Hepatocyte (in vitro differentiated cells): Measurements from ENCODE around the gene HOTAIR. TPM values are rescaled to one million over a fixed set of nuclear protein-coding genes. Genes with fewer than 3 reads are reported as not detected.

Experiments
- DNase-seq: peaks from one replicate; pipeline ENCODE4 v3.0.0-alpha.2; 2016; ENCODE audit warnings: low spot score
- H2AFZ ChIP-seq: fragments of 200-600 bp; sonication (generic); 2 replicates; pipeline ENCODE4 v1.6.0; 2016; ENCODE audit warnings: antibody characterized with exemption, mild to moderate bottlenecking
- H3K27ac ChIP-seq: fragments of 200-600 bp; sonication (generic); 2 replicates; pipeline ENCODE4 v1.5.1; 2016; ENCODE audit warnings: mild to moderate bottlenecking
- H3K27me3 ChIP-seq: fragments of 200-600 bp; sonication (generic); 2 replicates; pipeline ENCODE4 v1.6.1; 2016
- H3K36me3 ChIP-seq: fragments of 200-600 bp; sonication (generic); replicated peaks from 2 replicates; pipeline ENCODE4 v1.5.1; 2016; ENCODE audit warnings: low read depth; ENCODE audit not compliant: insufficient read depth
- H3K4me1 ChIP-seq: fragments of 200-600 bp; sonication (generic); 2 replicates; pipeline ENCODE4 v1.5.1; 2016; ENCODE audit warnings: mild to moderate bottlenecking, moderate library complexity; ENCODE audit not compliant: insufficient read depth
- H3K4me2 ChIP-seq: fragments of 200-600 bp; sonication (generic); 2 replicates; pipeline ENCODE4 v1.6.0; 2016
- H3K4me3 ChIP-seq: fragments of 200-600 bp; sonication (generic); 2 replicates; pipeline ENCODE4 v1.5.1; 2016; ENCODE audit warnings: mild to moderate bottlenecking
- H3K79me2 ChIP-seq: fragments of 200-600 bp; sonication (generic); 2 replicates; pipeline ENCODE4 v1.6.0; 2017; ENCODE audit warnings: mild to moderate bottlenecking
- H3K9me2 ChIP-seq: fragments of 200-600 bp; sonication (generic); replicated peaks from 2 replicates; pipeline ENCODE4 v1.6.0; 2017; ENCODE audit warnings: mild to moderate bottlenecking; ENCODE audit not compliant: insufficient read depth
- H3K9me3 ChIP-seq: fragments of 200-600 bp; sonication (generic); 2 replicates; pipeline ENCODE4 v1.5.1; 2016; ENCODE audit warnings: low read depth, mild to moderate bottlenecking
- H4K20me1 ChIP-seq: fragments of 200-600 bp; sonication (generic); 2 replicates; pipeline ENCODE4 v1.6.0; 2016; ENCODE audit warnings: mild to moderate bottlenecking; ENCODE audit not compliant: insufficient read depth, poor library complexity, severe bottlenecking
- EZH2 ChIP-seq: fragments of 200-600 bp; sonication (generic); IDR thresholded peaks from 2 replicates; pipeline ENCODE4 v1.6.1; 2016; ENCODE audit warnings: antibody characterized with exemption, mild to moderate bottlenecking, borderline replicate concordance
- EZH2phosphoT487 ChIP-seq: fragments of 200-600 bp; sonication (generic); IDR thresholded peaks from one replicate; pipeline ENCODE4 v1.6.1; 2018; ENCODE audit warnings: antibody characterized with exemption, mild to moderate bottlenecking, low read depth, moderate library complexity; ENCODE audit not compliant: unreplicated experiment, severe bottlenecking
- WGBS: methylation state at CpG from one replicate; pipeline ENCODE4 v1.1.6; 2016; ENCODE audit warnings: low lambda C conversion rate; ENCODE audit errors: missing lambda C conversion rate; 5-methylcytosine and 5-hydroxymethylcytosine counted together
- polyA plus RNA-seq: library from polyadenylated mRNA; unstranded; fragments of >200 nt; fragmentation: Nextera tagmentation; extraction: Ambion mirVana; gene quantifications from 2 replicates; pipeline ENCODE4 v1.2.1, GENCODE V29; 2016
- total RNA-seq: library from RNA; depleted of rRNA; stranded (reverse); fragments of >200 nt; gene quantifications from 2 replicates; pipeline ENCODE4 v1.2.3, GENCODE V29; 2014
- TF ChIP-seq, protein P1 (sequence below): fragments of 200-600 bp; sonication (generic); IDR thresholded peaks from 2 replicates; pipeline ENCODE4 v1.5.1; 2016; ENCODE audit warnings: antibody characterized with exemption, mild to moderate bottlenecking; ENCODE audit not compliant: poor library complexity

The HOTAIR gene
- total and polyA plus RNA-seq, 2 experiments from 2014 or later = 0.82 to 0.90 TPM

DNA sequence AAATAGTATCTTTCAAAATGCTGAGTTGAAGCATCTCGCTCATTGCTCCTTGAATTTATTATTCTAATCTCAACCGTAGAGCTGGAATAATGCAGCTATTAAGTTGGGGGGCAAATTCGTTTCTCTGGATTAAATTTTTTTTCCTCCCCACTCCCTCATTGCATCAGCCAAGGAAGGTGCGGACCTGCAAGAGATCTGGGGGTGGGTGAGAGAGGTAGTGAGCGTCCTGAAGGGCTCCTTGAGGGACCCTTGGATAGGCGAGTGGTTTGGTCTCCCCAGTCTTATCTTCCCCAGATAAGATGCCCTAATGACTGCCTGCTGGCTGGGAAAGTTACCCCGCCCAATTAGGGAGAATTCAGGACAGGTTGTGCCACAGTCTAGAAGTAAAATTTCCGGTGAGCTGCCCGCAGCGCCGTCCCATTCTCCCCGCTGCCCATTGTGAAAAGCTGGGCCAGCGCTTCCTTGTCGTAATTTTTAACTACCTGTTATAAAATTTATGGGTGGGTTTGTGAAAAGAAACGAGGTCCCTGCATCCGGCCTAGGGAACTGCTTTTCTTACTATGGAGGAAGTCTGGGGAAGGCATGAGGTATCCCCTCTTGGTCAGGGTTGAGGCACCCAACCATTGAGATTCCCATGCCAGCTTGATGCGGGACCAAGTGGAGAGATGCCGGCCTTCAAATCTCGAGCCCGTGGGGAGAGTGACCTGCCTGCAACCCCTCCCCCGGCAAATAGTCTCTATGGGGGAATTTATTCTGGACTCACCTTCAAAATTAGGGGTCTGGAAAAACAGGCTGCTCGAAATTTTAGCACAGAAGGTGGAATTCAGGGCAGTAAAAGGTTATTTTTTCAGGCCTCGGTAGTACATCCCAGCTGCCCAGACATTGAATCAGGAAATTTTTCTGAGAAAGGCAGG, 40.5 kb upstream of the HOTAIR start:
- Histone ChIP-seq H3K9me3 (no peaks in the 10 kb centered on the region), H2AFZ (no peak overlapping the region), H3K27me3 (peaks cover 77% of the 10 kb centered on the region), H3K9me2 (no peaks in the 10 kb centered on the region), H3K4me2 (peak overlapping the region; percentile 59), H3K4me3 (no peak overlapping the region), H3K36me3 (no peaks in the 10 kb centered on the region), H3K27ac (no peak overlapping the region), H3K79me2 (peaks cover 18% of the 10 kb centered on the region), H4K20me1 (no peaks in the 10 kb centered on the region), H3K4me1 (peaks cover 13% of the 10 kb centered on the region)
- WGBS = 20% methylated on average over 23 of the region's 23 CpGs
- no peak for DNase-seq
- TF ChIP-seq EZH2phosphoT487 = no peak
- no peak for TF ChIP-seq EZH2
- TF ChIP-seq, protein P1, sequence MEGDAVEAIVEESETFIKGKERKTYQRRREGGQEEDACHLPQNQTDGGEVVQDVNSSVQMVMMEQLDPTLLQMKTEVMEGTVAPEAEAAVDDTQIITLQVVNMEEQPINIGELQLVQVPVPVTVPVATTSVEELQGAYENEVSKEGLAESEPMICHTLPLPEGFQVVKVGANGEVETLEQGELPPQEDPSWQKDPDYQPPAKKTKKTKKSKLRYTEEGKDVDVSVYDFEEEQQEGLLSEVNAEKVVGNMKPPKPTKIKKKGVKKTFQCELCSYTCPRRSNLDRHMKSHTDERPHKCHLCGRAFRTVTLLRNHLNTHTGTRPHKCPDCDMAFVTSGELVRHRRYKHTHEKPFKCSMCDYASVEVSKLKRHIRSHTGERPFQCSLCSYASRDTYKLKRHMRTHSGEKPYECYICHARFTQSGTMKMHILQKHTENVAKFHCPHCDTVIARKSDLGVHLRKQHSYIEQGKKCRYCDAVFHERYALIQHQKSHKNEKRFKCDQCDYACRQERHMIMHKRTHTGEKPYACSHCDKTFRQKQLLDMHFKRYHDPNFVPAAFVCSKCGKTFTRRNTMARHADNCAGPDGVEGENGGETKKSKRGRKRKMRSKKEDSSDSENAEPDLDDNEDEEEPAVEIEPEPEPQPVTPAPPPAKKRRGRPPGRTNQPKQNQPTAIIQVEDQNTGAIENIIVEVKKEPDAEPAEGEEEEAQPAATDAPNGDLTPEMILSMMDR = no peak

GRCh38 chr12:54014377-54015017, 39.7 kb upstream of the HOTAIR start:
- Histone ChIP-seq H3K4me3 (no peak overlapping the region), H3K9me2 (no peaks in the 10 kb centered on the region), H3K27me3 (peaks cover 77% of the 10 kb centered on the region), H3K27ac (peak overlapping the region; percentile 28), H3K4me1 (peaks cover 13% of the 10 kb centered on the region), H3K79me2 (peaks cover 14% of the 10 kb centered on the region), H3K9me3 (no peaks in the 10 kb centered on the region), H3K36me3 (no peaks in the 10 kb centered on the region), H4K20me1 (no peaks in the 10 kb centered on the region), H3K4me2 (peak overlapping the region; percentile 59), H2AFZ (no peak overlapping the region)
- WGBS = 11% methylated on average over 34 of the region's 36 CpGs
- DNase-seq = no peak
- TF ChIP-seq, protein P1 = no peak
- TF ChIP-seq EZH2 = peak; percentile 88

- peaks cover 9% of the 10 kb centered on the region for H3K4me1 ChIP-seq
- no peaks in the 10 kb centered on the region for H3K9me3 ChIP-seq
- H3K4me3 ChIP-seq = no peak overlapping the region
- H3K79me2 ChIP-seq = peaks cover 9% of the 10 kb centered on the region
- no peak for DNase-seq
- no peaks in the 10 kb centered on the region for H3K36me3 ChIP-seq
- no peak overlapping the region for H2AFZ ChIP-seq
- H3K27me3 ChIP-seq = peaks cover 77% of the 10 kb centered on the region
- 39% methylated on average over 6 of the region's 6 CpGs for WGBS
- TF ChIP-seq, protein P1 = no peak
- no peak for TF ChIP-seq EZH2
- TF ChIP-seq EZH2phosphoT487 = no peak
- no peaks in the 10 kb centered on the region for H3K9me2 ChIP-seq
- peak overlapping the region; percentile 15 for H3K27ac ChIP-seq
- H3K4me2 ChIP-seq = no peak overlapping the region
- no peaks in the 10 kb centered on the region for H4K20me1 ChIP-seq
Measured at GRCh38 chr12:54012631-54013409, 38.1 kb upstream of the HOTAIR start.
